Measurements from ENCODE around the gene PAXX.
A peak's percentile ranks its signal among the peaks of the same experiment; 100 is the strongest.

Gene PAXX, protein sequence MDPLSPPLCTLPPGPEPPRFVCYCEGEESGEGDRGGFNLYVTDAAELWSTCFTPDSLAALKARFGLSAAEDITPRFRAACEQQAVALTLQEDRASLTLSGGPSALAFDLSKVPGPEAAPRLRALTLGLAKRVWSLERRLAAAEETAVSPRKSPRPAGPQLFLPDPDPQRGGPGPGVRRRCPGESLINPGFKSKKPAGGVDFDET

DNA sequence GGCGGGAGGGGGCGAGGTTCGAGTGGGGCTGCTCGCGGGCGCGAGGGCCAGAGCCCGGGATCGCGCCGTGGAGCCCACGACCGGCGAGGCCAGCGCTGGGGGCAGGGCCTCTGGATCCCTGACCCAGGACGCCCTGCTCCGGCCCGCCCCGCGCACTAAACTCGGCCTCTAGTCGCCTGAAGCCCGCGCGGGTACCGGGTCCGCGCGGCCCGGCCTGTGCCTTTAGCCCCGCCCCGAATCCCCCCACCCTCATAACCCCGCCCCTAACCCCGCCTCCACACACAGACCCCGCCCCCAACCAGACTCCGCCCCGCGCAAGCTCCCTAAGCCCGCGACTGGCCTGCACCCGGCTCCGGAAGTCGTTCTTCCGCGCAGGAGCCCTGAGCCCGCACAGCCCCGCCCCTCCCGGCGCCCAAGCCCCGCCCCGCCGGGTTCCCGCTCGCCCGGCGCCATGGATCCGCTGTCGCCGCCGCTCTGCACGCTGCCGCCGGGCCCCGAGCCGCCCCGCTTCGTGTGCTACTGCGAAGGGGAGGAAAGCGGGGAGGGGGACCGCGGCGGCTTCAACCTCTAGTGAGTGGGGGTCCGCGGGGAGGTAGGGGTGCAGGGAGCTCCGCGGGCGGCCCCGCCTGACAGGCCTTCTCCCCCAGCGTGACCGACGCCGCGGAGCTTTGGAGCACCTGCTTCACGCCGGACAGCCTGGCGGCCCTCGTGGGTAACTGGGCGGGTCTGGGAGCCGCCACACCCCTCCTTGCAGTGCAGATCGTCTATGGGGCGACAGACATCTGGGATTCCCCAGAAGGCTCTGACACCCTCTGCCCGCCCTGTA lies at the start of gene PAXX:
Gene PAXX, plus strand, starts transcription at position 430 of the 826 bp plus-strand sequence. Its CDS starts 22 bp downstream, at position 452.
- peak; percentile 38 for DNase-seq (ENCODE audit: extremely low read depth, low read depth)
- H3K4me3 ChIP-seq (replicated peaks; ENCODE audit: low read depth, low read length) = peak within 1 kb of the TSS; percentile 74
- TF ChIP-seq, protein P1, sequence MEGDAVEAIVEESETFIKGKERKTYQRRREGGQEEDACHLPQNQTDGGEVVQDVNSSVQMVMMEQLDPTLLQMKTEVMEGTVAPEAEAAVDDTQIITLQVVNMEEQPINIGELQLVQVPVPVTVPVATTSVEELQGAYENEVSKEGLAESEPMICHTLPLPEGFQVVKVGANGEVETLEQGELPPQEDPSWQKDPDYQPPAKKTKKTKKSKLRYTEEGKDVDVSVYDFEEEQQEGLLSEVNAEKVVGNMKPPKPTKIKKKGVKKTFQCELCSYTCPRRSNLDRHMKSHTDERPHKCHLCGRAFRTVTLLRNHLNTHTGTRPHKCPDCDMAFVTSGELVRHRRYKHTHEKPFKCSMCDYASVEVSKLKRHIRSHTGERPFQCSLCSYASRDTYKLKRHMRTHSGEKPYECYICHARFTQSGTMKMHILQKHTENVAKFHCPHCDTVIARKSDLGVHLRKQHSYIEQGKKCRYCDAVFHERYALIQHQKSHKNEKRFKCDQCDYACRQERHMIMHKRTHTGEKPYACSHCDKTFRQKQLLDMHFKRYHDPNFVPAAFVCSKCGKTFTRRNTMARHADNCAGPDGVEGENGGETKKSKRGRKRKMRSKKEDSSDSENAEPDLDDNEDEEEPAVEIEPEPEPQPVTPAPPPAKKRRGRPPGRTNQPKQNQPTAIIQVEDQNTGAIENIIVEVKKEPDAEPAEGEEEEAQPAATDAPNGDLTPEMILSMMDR (IDR thresholded peaks at IDR 0.05; ENCODE audit: low read depth, low read length, missing control alignments) = no peak

DNA sequence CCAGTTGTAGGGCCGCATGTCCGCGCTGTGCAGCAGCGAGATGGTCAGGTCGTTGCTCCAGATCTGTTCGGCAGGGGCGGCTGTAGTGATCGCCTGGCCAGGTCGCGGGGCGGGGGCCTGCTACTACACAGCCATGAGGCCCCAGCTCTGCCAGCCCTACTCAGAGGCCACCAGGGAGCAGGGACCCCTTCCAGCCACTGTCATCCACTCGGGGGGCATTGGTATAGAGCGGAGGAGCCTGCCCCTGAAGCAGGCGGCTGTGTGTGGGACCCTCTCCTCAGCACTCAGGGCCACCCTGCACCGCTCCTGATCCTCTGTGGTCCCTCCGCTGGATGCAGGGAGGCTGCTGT lies 49.4 kb upstream of the PAXX start:
- TF ChIP-seq, protein P1 (IDR thresholded peaks at IDR 0.05; ENCODE audit: low read depth, low read length, missing control alignments) = no peak
- H3K4me3 ChIP-seq (replicated peaks; ENCODE audit: low read depth, low read length) = peak overlapping the region; percentile 80
- DNase-seq (ENCODE audit: extremely low read depth, low read depth) = no peak

DNA sequence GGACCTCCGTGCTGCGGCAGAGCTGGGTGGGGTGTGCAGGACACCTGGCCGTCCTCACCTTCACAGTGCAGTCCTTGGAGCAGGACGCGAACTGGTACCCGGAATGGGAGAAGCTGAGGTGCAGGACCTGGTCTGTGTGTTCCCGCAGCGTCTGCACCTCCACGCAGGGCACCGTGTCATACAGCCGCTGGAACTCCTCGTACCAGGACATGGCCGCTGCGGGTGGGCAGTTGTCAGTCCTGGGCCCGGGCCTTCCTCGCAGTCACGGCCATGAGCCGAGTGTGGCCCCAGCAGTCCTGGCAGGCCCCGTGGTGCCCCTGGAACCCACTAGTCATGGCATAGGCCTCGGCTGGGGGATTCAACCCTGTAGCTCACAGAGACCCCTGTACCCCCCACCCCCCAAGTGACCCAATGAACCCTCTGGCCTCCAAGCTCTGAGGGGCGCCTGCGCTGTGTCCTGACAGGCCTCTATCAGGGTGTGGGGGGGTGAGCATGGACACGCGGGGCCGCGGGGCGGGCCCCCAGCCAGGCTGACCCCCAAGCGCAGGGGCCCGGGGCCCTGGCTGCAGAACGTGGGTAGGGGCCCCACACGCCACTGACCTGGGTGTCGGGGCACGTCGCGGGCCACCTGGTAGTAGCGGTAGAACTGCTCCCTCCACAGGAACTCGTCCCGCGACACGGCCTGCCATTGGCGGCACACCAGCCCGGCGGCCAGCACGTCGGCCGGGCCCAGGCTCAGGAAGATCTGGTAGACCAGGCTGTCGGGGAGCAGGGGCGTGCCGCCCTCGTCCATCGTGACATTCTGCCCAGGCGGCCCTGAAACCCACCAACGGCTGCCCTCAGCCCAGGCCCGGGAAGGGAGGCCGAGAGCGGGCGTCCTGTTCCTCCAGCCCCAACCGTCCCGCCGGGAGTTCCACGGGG lies 48.7 kb upstream of the PAXX start:
- TF ChIP-seq, protein P1 (IDR thresholded peaks at IDR 0.05; ENCODE audit: low read depth, low read length, missing control alignments) = no peak
- H3K4me3 ChIP-seq (replicated peaks; ENCODE audit: low read depth, low read length) = peak overlapping the region; percentile 80
- DNase-seq (ENCODE audit: extremely low read depth, low read depth) = no peak

DNA sequence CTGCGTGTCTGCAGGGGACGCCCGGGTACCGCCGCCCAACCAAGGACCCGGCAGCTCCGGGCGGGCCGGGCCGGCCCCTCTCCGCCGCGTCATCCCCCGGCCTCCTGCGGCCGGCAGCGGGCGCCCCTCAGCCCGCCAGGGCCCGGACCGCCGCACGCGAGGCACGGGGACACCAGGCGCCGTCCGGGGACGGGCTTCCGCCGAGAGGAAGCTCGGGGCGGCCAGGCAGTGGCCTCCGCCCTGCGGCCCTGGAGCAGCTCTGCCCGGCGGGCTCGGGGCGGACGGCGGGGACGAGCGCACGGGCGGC lies 48.1 kb upstream of the PAXX start:
- DNase-seq (ENCODE audit: extremely low read depth, low read depth) = no peak
- H3K4me3 ChIP-seq (replicated peaks; ENCODE audit: low read depth, low read length) = peak overlapping the region; percentile 80
- TF ChIP-seq, protein P1 (IDR thresholded peaks at IDR 0.05; ENCODE audit: low read depth, low read length, missing control alignments) = no peak

DNA sequence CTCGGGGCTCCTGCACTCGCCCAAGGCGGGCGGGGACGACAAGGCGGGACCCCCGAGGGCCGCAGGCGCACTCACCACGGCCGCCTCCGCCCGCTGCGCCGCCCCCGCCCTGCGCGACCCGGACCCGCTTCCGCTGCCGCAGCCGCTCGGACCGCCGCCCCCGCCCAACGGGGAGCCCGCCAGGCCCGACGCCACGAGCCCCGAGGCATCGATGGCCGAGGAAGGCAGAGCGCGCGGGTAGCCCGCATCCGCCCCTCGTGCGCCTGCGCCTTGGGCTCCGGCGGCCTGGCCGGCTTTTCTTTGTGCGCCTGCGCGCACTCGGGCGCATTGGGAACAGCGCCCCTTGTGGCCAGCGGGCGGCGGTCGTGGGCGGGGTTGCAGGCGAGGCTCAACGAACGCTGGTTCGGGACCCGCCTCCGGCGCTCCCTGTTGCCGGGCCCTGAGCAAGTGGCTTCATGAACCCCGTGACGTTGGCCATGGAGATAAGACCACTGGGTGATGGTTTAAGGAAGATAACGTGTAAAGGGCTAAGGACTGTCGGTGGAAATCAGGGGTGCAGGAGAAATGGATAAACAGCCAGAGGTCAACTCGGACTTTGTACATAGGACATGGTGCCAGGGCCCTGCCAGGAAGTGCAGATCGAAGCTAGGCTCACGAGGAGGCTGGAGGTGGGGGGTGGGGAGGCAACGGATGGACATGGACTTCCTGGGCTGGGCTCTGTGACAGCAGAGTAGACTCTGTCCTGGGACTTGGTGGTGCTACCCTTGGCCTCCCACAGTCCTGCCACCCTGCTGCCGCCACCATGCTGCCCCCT lies 47.5 kb upstream of the PAXX start, which contains the start of the genes C8G and FBXW5:
Gene C8G, plus strand, starts transcription at position 725 of the 814 bp plus-strand sequence. Its CDS starts 78 bp downstream, at position 803.
Gene FBXW5, minus strand, starts transcription at position 220 of the 814 bp plus-strand sequence. CDS start 655 bp downstream, outside the sequence.
- H3K4me3 ChIP-seq (replicated peaks; ENCODE audit: low read depth, low read length) = peak within 1 kb of the TSS; percentile 80
- TF ChIP-seq, protein P1 (IDR thresholded peaks at IDR 0.05; ENCODE audit: low read depth, low read length, missing control alignments) = peak; percentile 92
- peak; percentile 69 for DNase-seq (ENCODE audit: extremely low read depth, low read depth)

All from HFF-Myc (cell line).